NCI-H446 treated with DMSO at 0.1 percent for 48 hours (cell line): Measurements from ENCODE around the gene STIM2.
"Not testable (repeated sequence)": the region's sequence is repeated elsewhere in the genome, so short reads cannot be mapped to it uniquely, and the experiment has no call there.

Experiments used
- DNase-seq: peaks from one replicate; lab custom pipeline; 2025; lab: John Stamatoyannopoulos, UW

Gene STIM2

GRCh38 chr4:26867914-26868684 is 7.5 kb downstream of the STIM2 start:
- DNase-seq: no peak

- DNase-seq: no peak
Observed at GRCh38 chr4:26870576-26871262, 10.1 kb downstream of the STIM2 start.

- DNase-seq: no peak
Observed at GRCh38 chr4:26871611-26872010, 11.0 kb downstream of the STIM2 start.

GRCh38 chr4:26873391-26874026 is 12.9 kb downstream of the STIM2 start:
- DNase-seq: no peak

- DNase-seq: no peak
Observed at GRCh38 chr4:26874110-26874509, 13.5 kb downstream of the STIM2 start.

- no peak for DNase-seq
Observed at GRCh38 chr4:26877406-26877805, 16.8 kb downstream of the STIM2 start.

- no peak for DNase-seq
Observed at GRCh38 chr4:26877961-26878360, 17.3 kb downstream of the STIM2 start.

- no peak for DNase-seq
Observed at GRCh38 chr4:26878794-26879391, 18.3 kb downstream of the STIM2 start.

- DNase-seq: no peak
Observed at GRCh38 chr4:26879805-26880204, 19.2 kb downstream of the STIM2 start.

- no peak for DNase-seq
Observed at GRCh38 chr4:26884026-26884425, 23.4 kb downstream of the STIM2 start.

GRCh38 chr4:26884486-26884988 is 23.9 kb downstream of the STIM2 start:
- DNase-seq: no peak

- no peak for DNase-seq
Observed at GRCh38 chr4:26885912-26886274, 25.3 kb downstream of the STIM2 start.

GRCh38 chr4:26887143-26887542 is 26.5 kb downstream of the STIM2 start:
- DNase-seq: no peak

GRCh38 chr4:26887809-26888208 is 27.2 kb downstream of the STIM2 start:
- no peak for DNase-seq

GRCh38 chr4:26889356-26889755 is 28.7 kb downstream of the STIM2 start:
- DNase-seq: no peak

- DNase-seq: no peak
Observed at GRCh38 chr4:26891054-26891453, 30.4 kb downstream of the STIM2 start.

- no peak for DNase-seq
Observed at GRCh38 chr4:26891867-26892266, 31.2 kb downstream of the STIM2 start.

GRCh38 chr4:26892480-26893150 is 32.0 kb downstream of the STIM2 start:
- DNase-seq: no peak

GRCh38 chr4:26893491-26893890 is 32.9 kb downstream of the STIM2 start:
- DNase-seq: no peak

- DNase-seq: not testable (repeated sequence)
Observed at GRCh38 chr4:26894881-26895280, 34.2 kb downstream of the STIM2 start.

GRCh38 chr4:26896636-26897035 is 36.0 kb downstream of the STIM2 start:
- no peak for DNase-seq

GRCh38 chr4:26899991-26900390 is 39.4 kb downstream of the STIM2 start:
- no peak for DNase-seq
